ENCODE results near the gene POLD2. TPM values are rescaled to one million over a fixed set of nuclear protein-coding genes. Genes with fewer than 3 reads are reported as not detected.

Gene POLD2
- total and polyA plus RNA-seq, 5 donors from 2014 or later = 37.1 to 59.0 (median 54.2) TPM

- Histone ChIP-seq H3K4me1 (ENCODE audit: control insufficient read depth, insufficient read depth, low read length, poor library complexity, severe bottlenecking) (peaks cover 2% of the 10 kb centered on the region), H3K27ac (ENCODE audit: insufficient read depth, low read length, poor library complexity, severe bottlenecking) (no peak overlapping the region), H3K9me3 (ENCODE audit: control insufficient read depth in 2 of 2, low read length in 2 of 2) (no peaks in the 10 kb centered on the region), H3K27me3 (ENCODE audit: control insufficient read depth, insufficient read depth, low read length) (no peaks in the 10 kb centered on the region), H3K4me3 (ENCODE audit: low read depth, low read length) (no peak overlapping the region), H3K36me3 (ENCODE audit: control insufficient read depth, insufficient read depth, low read length) (no peaks in the 10 kb centered on the region)
- H3K9me3 Mint-ChIP-seq = no peaks in the 10 kb centered on the region
- H3K27me3 Mint-ChIP-seq = peaks cover 9% of the 10 kb centered on the region
- H3K4me1 Mint-ChIP-seq = peaks cover 0 to 4% (median 0%) of the 10 kb centered on the region in 4 donors
- H3K36me3 Mint-ChIP-seq = no peaks in the 10 kb centered on the region
- H3K27ac Mint-ChIP-seq = peak overlapping the region in 1 of 3 donors; percentile 6
- no peak for DNase-seq
- no peak for ATAC-seq (ENCODE audit: low read depth in 2 of 2)
- H3K4me3 Mint-ChIP-seq = peak overlapping the region in 1 of 4 donors; percentile 38
Observed at GRCh38 chr7:44150966-44151941, 27.9 kb upstream of the POLD2 start.

- no peak overlapping the region for H3K27ac ChIP-seq (ENCODE audit: insufficient read depth, low read length, poor library complexity, severe bottlenecking)
- no peaks in the 10 kb centered on the region for H3K27me3 ChIP-seq (ENCODE audit: control insufficient read depth, insufficient read depth, low read length)
- peak overlapping the region in 1 of 3 donors; percentile 6 for H3K27ac Mint-ChIP-seq
- H3K36me3 ChIP-seq (ENCODE audit: control insufficient read depth, insufficient read depth, low read length) = no peaks in the 10 kb centered on the region
- H3K4me3 Mint-ChIP-seq = no peak overlapping the region
- ATAC-seq (ENCODE audit: low read depth in 2 of 2) = no peak
- H3K4me1 Mint-ChIP-seq = peaks cover 0 to 9% (median 0%) of the 10 kb centered on the region in 4 donors
- no peaks in the 10 kb centered on the region for H3K9me3 ChIP-seq (ENCODE audit: control insufficient read depth in 2 of 2, low read length in 2 of 2)
- no peak overlapping the region for H3K4me3 ChIP-seq (ENCODE audit: low read depth, low read length)
- no peak for DNase-seq
- H3K27me3 Mint-ChIP-seq = peaks cover 9% of the 10 kb centered on the region
- peaks cover 0 to under 1% (median 0%) of the 10 kb centered on the region in 7 donors for H3K9me3 Mint-ChIP-seq
- H3K4me1 ChIP-seq (ENCODE audit: control insufficient read depth, insufficient read depth, low read length, poor library complexity, severe bottlenecking) = peaks cover 7% of the 10 kb centered on the region
- no peaks in the 10 kb centered on the region for H3K36me3 Mint-ChIP-seq
Observed at GRCh38 chr7:44150466-44150832, 27.1 kb upstream of the POLD2 start.

- no peak for DNase-seq
- Mint-ChIP-seq H3K27me3 (peaks cover 9% of the 10 kb centered on the region), H3K36me3 (no peaks in the 10 kb centered on the region)
Observed at GRCh38 chr7:44149571-44150465, 26.5 kb upstream of the POLD2 start.

GRCh38 chr7:44148961-44149536 lies 25.7 kb upstream of the POLD2 start:
- no peak for ATAC-seq (ENCODE audit: low read depth in 2 of 2)
- Histone ChIP-seq H3K4me3 (ENCODE audit: low read depth, low read length) (no peak overlapping the region), H3K27ac (ENCODE audit: insufficient read depth, low read length, poor library complexity, severe bottlenecking) (no peak overlapping the region), H3K9me3 (ENCODE audit: control insufficient read depth in 2 of 2, low read length in 2 of 2) (no peaks in the 10 kb centered on the region), H3K4me1 (ENCODE audit: control insufficient read depth, insufficient read depth, low read length, poor library complexity, severe bottlenecking) (peaks cover 7% of the 10 kb centered on the region), H3K36me3 (ENCODE audit: control insufficient read depth, insufficient read depth, low read length) (no peaks in the 10 kb centered on the region), H3K27me3 (ENCODE audit: control insufficient read depth, insufficient read depth, low read length) (no peaks in the 10 kb centered on the region)
- Mint-ChIP-seq H3K4me3 (no peak overlapping the region), H3K27ac (peak overlapping the region in 1 of 3 donors; percentile 84), H3K36me3 (no peaks in the 10 kb centered on the region), H3K9me3 (peaks cover 0 to 1% (median 0%) of the 10 kb centered on the region in 7 donors), H3K27me3 (peaks cover 9% of the 10 kb centered on the region), H3K4me1 (peaks cover 0 to 14% (median 0%) of the 10 kb centered on the region in 4 donors)
- no peak for DNase-seq

More at GRCh38 chr7:44149571-44150465, 26.5 kb upstream of the POLD2 start:
- Histone ChIP-seq H3K36me3 (ENCODE audit: control insufficient read depth, insufficient read depth, low read length) (no peaks in the 10 kb centered on the region), H3K4me3 (ENCODE audit: low read depth, low read length) (no peak overlapping the region), H3K4me1 (ENCODE audit: control insufficient read depth, insufficient read depth, low read length, poor library complexity, severe bottlenecking) (peaks cover 7% of the 10 kb centered on the region), H3K27me3 (ENCODE audit: control insufficient read depth, insufficient read depth, low read length) (no peaks in the 10 kb centered on the region), H3K27ac (ENCODE audit: insufficient read depth, low read length, poor library complexity, severe bottlenecking) (no peak overlapping the region), H3K9me3 (ENCODE audit: control insufficient read depth in 2 of 2, low read length in 2 of 2) (no peaks in the 10 kb centered on the region)
- Mint-ChIP-seq H3K27ac (no peak overlapping the region), H3K4me1 (peaks cover 0 to 14% (median 0%) of the 10 kb centered on the region in 4 donors), H3K4me3 (peak overlapping the region in 1 of 4 donors; percentile 52), H3K9me3 (peaks cover 0 to 1% (median 0%) of the 10 kb centered on the region in 7 donors)
- ATAC-seq (ENCODE audit: low read depth in 2 of 2) = no peak

GRCh38 chr7:44148166-44148565 lies 24.8 kb upstream of the POLD2 start:
- Histone ChIP-seq H3K4me3 (ENCODE audit: low read depth, low read length) (no peak overlapping the region), H3K27ac (ENCODE audit: insufficient read depth, low read length, poor library complexity, severe bottlenecking) (no peak overlapping the region), H3K9me3 (ENCODE audit: control insufficient read depth in 2 of 2, low read length in 2 of 2) (no peaks in the 10 kb centered on the region), H3K36me3 (ENCODE audit: control insufficient read depth, insufficient read depth, low read length) (no peaks in the 10 kb centered on the region), H3K27me3 (ENCODE audit: control insufficient read depth, insufficient read depth, low read length) (no peaks in the 10 kb centered on the region), H3K4me1 (ENCODE audit: control insufficient read depth, insufficient read depth, low read length, poor library complexity, severe bottlenecking) (peaks cover 7% of the 10 kb centered on the region)
- no peak for DNase-seq
- Mint-ChIP-seq H3K27ac (no peak overlapping the region), H3K4me1 (peaks cover 0 to 14% (median 0%) of the 10 kb centered on the region in 4 donors), H3K36me3 (no peaks in the 10 kb centered on the region), H3K27me3 (peaks cover 9% of the 10 kb centered on the region), H3K4me3 (peak overlapping the region in 1 of 4 donors; percentile 38), H3K9me3 (peaks cover 0 to 1% (median 0%) of the 10 kb centered on the region in 7 donors)
- ATAC-seq (ENCODE audit: low read depth in 2 of 2) = no peak

GRCh38 chr7:44147026-44147991 lies 24.0 kb upstream of the POLD2 start:
- no peaks in the 10 kb centered on the region for H3K36me3 Mint-ChIP-seq
- DNase-seq = no peak
- Histone ChIP-seq H3K4me1 (ENCODE audit: control insufficient read depth, insufficient read depth, low read length, poor library complexity, severe bottlenecking) (peaks cover 7% of the 10 kb centered on the region), H3K36me3 (ENCODE audit: control insufficient read depth, insufficient read depth, low read length) (no peaks in the 10 kb centered on the region), H3K27ac (ENCODE audit: insufficient read depth, low read length, poor library complexity, severe bottlenecking) (no peak overlapping the region), H3K9me3 (ENCODE audit: control insufficient read depth in 2 of 2, low read length in 2 of 2) (no peaks in the 10 kb centered on the region), H3K27me3 (ENCODE audit: control insufficient read depth, insufficient read depth, low read length) (no peaks in the 10 kb centered on the region), H3K4me3 (ENCODE audit: low read depth, low read length) (no peak overlapping the region)
- peak overlapping the region in 1 of 3 donors; percentile 23 for H3K27ac Mint-ChIP-seq
- peaks cover 0 to 14% (median 0%) of the 10 kb centered on the region in 4 donors for H3K4me1 Mint-ChIP-seq
- H3K4me3 Mint-ChIP-seq = peak overlapping the region in 3 of 4 donors; percentile 43 to 52 (median 49)
- H3K27me3 Mint-ChIP-seq = peaks cover 9% of the 10 kb centered on the region
- no peak for ATAC-seq (ENCODE audit: low read depth in 2 of 2)
- H3K9me3 Mint-ChIP-seq = peaks cover 0 to 1% (median 0%) of the 10 kb centered on the region in 7 donors
